Measurements from ENCODE around the gene MGAT4A. TPM values are rescaled to one million over a fixed set of nuclear protein-coding genes. Genes with fewer than 3 reads are reported as not detected.

The MGAT4A gene
- total and polyA plus RNA-seq, 2 of the 13 experiments (the other 11 are each of a cell fraction or from before 2014, with no cell fraction given): 47.2 to 90.9 TPM

DNA sequence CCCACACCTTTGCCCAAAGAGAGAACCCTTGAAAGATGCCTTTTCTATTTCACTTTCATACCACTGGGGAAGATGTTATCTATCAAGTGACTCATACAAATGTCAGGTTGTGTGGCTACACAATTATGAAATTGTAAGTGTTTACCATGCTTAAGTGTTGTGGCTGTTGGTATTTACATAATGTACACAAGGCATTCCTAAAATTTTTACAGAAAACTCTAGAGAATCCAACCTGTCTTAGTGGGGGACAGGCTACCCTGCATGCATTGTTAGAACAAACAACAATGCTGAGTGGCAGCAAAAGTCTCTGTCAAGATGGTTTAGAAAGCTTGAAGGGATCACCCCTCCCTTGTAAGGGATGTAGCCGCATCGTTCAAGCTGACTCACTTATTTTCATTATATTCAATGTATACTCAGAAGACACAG is 5.5 kb upstream of the MGAT4A start (continued):
- TF ChIP-seq, protein P1, sequence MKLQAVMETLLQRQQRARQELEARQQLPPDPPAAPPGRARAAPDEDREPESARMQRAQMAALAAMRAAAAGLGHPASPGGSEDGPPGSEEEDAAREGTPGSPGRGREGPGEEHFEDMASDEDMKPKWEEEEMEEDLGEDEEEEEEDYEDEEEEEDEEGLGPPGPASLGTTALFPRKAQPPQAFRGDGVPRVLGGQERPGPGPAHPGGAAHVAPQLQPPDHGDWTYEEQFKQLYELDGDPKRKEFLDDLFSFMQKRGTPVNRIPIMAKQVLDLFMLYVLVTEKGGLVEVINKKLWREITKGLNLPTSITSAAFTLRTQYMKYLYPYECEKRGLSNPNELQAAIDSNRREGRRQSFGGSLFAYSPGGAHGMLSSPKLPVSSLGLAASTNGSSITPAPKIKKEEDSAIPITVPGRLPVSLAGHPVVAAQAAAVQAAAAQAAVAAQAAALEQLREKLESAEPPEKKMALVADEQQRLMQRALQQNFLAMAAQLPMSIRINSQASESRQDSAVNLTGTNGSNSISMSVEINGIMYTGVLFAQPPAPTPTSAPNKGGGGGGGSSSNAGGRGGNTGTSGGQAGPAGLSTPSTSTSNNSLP (IDR thresholded peaks at IDR 0.05; ENCODE audit: low read depth, low read length): peak; percentile 66
- TF ChIP-seq SKI (IDR thresholded peaks at IDR 0.05; ENCODE audit: partially characterized antibody) (no peak), SAP130 (CRISPR knock-in tag; IDR thresholded peaks at IDR 0.05; ENCODE audit: low read depth) (peak; percentile 26; the same call in 1 of the 2 replicates), GATAD2A (CRISPR knock-in tag; IDR thresholded peaks at IDR 0.05) (peak; percentile 53; the same call in 1 of the 2 replicates), EP300 (IDR thresholded peaks at IDR 0.05; ENCODE audit: low read depth in 2 of 2, low read length in 2 of 2) (peak in 1 of 2 experiments; percentile 70; a peak in 2 of 4 replicates), EP300 (CRISPR knock-in tag; IDR thresholded peaks at IDR 0.05; ENCODE audit: borderline replicate concordance) (peak; percentile 21; the same call in 1 of the 2 replicates), PHF20 (CRISPR knock-in tag; IDR thresholded peaks at IDR 0.05) (no peak), ZKSCAN1 (IDR thresholded peaks at IDR 0.05; ENCODE audit: low read length) (no peak), PTBP1 (IDR thresholded peaks at IDR 0.05; ENCODE audit: low read depth, low read length, poor library complexity, severe bottlenecking) (no peak), ZNF883 (CRISPR knock-in tag; IDR thresholded peaks at IDR 0.05; ENCODE audit: not compliant biosample characterization) (no peak), SOX13 (IDR thresholded peaks at IDR 0.05) (no peak), SOX13 (CRISPR knock-in tag; conservative IDR thresholded peaks at IDR 0.05 in 1 of 2, IDR thresholded peaks at IDR 0.05 in 1 of 2) (peak in 1 of 2 experiments; percentile 63; a peak in 1 of 4 replicates), FOXA1 (IDR thresholded peaks at IDR 0.05) (no peak), FOXA1 (CRISPR knock-in tag; IDR thresholded peaks at IDR 0.05) (peak; percentile 72), PAF1 (CRISPR knock-in tag; IDR thresholded peaks at IDR 0.05) (no peak), CHCHD3 (CRISPR knock-in tag; IDR thresholded peaks at IDR 0.05) (no peak)
- TF ChIP-seq, protein P2, sequence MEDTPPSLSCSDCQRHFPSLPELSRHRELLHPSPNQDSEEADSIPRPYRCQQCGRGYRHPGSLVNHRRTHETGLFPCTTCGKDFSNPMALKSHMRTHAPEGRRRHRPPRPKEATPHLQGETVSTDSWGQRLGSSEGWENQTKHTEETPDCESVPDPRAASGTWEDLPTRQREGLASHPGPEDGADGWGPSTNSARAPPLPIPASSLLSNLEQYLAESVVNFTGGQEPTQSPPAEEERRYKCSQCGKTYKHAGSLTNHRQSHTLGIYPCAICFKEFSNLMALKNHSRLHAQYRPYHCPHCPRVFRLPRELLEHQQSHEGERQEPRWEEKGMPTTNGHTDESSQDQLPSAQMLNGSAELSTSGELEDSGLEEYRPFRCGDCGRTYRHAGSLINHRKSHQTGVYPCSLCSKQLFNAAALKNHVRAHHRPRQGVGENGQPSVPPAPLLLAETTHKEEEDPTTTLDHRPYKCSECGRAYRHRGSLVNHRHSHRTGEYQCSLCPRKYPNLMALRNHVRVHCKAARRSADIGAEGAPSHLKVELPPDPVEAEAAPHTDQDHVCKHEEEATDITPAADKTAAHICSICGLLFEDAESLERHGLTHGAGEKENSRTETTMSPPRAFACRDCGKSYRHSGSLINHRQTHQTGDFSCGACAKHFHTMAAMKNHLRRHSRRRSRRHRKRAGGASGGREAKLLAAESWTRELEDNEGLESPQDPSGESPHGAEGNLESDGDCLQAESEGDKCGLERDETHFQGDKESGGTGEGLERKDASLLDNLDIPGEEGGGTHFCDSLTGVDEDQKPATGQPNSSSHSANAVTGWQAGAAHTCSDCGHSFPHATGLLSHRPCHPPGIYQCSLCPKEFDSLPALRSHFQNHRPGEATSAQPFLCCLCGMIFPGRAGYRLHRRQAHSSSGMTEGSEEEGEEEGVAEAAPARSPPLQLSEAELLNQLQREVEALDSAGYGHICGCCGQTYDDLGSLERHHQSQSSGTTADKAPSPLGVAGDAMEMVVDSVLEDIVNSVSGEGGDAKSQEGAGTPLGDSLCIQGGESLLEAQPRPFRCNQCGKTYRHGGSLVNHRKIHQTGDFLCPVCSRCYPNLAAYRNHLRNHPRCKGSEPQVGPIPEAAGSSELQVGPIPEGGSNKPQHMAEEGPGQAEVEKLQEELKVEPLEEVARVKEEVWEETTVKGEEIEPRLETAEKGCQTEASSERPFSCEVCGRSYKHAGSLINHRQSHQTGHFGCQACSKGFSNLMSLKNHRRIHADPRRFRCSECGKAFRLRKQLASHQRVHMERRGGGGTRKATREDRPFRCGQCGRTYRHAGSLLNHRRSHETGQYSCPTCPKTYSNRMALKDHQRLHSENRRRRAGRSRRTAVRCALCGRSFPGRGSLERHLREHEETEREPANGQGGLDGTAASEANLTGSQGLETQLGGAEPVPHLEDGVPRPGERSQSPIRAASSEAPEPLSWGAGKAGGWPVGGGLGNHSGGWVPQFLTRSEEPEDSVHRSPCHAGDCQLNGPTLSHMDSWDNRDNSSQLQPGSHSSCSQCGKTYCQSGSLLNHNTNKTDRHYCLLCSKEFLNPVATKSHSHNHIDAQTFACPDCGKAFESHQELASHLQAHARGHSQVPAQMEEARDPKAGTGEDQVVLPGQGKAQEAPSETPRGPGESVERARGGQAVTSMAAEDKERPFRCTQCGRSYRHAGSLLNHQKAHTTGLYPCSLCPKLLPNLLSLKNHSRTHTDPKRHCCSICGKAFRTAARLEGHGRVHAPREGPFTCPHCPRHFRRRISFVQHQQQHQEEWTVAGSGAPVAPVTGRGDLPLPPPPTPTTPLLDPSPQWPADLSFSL (CRISPR knock-in tag; IDR thresholded peaks at IDR 0.05): peak; percentile 48; the same call in 1 of the 2 replicates
- TF ChIP-seq, protein P3, sequence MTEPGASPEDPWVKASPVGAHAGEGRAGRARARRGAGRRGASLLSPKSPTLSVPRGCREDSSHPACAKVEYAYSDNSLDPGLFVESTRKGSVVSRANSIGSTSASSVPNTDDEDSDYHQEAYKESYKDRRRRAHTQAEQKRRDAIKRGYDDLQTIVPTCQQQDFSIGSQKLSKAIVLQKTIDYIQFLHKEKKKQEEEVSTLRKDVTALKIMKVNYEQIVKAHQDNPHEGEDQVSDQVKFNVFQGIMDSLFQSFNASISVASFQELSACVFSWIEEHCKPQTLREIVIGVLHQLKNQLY (CRISPR knock-in tag; IDR thresholded peaks at IDR 0.05): no peak
- TF ChIP-seq, protein P4, sequence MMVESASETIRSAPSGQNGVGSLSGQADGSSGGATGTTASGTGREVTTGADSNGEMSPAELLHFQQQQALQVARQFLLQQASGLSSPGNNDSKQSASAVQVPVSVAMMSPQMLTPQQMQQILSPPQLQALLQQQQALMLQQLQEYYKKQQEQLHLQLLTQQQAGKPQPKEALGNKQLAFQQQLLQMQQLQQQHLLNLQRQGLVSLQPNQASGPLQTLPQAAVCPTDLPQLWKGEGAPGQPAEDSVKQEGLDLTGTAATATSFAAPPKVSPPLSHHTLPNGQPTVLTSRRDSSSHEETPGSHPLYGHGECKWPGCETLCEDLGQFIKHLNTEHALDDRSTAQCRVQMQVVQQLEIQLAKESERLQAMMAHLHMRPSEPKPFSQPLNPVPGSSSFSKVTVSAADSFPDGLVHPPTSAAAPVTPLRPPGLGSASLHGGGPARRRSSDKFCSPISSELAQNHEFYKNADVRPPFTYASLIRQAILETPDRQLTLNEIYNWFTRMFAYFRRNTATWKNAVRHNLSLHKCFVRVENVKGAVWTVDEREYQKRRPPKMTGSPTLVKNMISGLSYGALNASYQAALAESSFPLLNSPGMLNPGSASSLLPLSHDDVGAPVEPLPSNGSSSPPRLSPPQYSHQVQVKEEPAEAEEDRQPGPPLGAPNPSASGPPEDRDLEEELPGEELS (CRISPR knock-in tag; IDR thresholded peaks at IDR 0.05): 0 out of 2 replicates have a peak, but pooled peaks have one; percentile 42
